Cerebellar cortex (tissue), 1 donor: ENCODE data around the gene RXFP3.
"Not testable (repeated sequence)": the region's sequence is repeated elsewhere in the genome, so short reads cannot be mapped to it uniquely, and the experiment has no call there.

Source experiments
- DNase-seq: peaks from one replicate; pipeline ENCODE4 v3.0.0-alpha.2; 2015; ENCODE audit warnings: low spot score

Gene RXFP3, protein sequence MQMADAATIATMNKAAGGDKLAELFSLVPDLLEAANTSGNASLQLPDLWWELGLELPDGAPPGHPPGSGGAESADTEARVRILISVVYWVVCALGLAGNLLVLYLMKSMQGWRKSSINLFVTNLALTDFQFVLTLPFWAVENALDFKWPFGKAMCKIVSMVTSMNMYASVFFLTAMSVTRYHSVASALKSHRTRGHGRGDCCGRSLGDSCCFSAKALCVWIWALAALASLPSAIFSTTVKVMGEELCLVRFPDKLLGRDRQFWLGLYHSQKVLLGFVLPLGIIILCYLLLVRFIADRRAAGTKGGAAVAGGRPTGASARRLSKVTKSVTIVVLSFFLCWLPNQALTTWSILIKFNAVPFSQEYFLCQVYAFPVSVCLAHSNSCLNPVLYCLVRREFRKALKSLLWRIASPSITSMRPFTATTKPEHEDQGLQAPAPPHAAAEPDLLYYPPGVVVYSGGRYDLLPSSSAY

GRCh38 chr5:33936381-33937016, at the start of gene RXFP3:
Gene RXFP3, plus strand, starts transcription at chr5:33936386. Its CDS starts 355 bp downstream, at chr5:33936741.
- no peak for DNase-seq

DNA sequence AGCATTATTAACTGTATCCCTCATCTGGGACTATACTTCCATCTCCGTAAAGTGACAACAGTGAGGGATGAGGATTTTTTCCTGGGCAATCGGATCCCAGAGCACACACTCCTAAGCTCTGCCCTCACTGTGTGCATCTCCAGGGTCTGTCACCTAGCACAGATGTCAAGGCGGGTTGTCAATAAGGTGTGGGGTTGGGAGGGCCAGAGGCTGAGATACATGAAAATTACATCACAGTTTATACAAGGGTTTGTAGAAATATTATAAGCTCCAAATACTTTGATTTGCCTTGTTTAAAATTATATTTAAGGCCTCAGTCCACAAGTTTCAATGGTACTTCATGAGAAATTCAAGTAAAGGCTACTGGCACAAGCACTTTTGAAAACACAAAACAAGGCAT, 48.9 kb upstream of the RXFP3 start:
- no peak for DNase-seq

DNA sequence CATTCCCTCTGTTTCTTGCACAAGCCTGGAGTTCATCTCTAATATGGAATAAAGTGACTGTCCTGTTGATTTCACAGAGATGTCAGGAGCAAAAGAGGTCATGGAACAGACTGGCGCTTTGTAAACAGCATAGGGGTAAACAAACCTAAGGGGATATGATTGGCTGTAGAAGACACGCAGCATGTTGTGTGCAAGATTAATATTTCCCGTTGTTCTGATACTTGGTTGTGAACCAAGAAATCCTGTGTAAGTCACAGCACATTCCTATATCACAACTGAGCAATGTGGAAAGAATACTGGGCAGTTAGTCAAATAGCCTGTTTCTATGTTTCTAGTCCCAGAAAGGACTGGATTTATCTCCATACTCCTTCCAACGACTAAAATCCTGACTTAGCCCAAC, 47.6 kb upstream of the RXFP3 start:
- DNase-seq, result no peak

DNA sequence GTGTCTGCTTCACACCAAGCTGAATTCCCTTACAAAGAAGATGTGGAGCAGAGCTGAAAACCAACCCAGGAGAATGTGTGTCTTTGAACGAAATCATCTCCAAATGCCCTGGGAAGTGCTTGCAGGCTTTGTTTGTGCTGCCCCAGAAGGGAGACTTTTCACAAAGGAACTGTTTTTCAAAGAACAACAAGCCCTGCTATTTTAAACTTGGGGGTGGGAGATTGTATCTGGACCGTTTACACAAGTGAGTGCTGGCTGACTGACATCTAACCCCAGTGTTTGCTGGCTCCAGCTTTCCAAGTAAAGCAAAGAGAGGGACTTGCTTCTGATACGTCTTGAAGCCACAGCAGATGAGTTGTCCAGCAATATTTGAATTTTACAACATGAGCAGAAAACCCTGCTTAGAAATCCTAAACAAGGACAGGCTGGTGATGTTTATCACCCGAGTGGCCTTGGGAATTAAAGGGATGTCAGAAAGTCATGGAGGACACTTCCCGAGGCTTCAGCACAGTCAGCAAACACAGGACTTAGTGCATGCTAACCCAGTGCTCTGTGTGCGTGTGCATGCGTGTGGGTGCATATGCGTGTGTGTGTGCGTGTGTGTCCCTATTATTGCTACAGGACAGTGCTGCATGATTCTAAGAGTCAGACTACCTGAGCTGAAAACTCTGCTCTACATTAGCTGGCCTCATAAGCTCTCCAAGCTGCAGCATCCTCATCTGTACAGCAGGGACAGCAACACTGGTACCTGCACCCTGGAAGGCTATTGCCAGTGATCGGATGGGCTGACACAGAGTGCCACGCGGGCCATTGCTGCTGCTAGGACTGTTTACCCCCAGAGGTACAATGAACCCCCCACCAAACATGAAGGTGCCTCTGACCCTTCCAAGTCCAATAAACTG, 45.8 kb upstream of the RXFP3 start:
- no peak for DNase-seq

DNA sequence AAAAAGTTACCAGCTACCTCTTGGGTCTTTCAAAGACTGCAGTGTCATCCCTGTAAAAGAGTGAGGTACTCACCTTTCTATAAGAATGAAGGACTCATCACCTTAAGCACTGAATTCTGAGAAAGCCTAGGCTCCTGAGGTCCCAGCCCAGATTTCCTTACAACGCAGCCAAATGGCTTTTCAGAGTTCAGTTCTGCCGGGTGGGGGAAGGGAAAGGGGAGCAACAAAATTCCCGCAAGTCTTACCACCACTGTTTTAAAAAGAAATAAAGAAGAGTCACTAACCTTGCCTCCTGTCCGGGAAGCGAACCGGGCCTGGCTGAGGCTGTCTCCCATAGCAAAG, 44.8 kb upstream of the RXFP3 start:
- no peak for DNase-seq

DNA sequence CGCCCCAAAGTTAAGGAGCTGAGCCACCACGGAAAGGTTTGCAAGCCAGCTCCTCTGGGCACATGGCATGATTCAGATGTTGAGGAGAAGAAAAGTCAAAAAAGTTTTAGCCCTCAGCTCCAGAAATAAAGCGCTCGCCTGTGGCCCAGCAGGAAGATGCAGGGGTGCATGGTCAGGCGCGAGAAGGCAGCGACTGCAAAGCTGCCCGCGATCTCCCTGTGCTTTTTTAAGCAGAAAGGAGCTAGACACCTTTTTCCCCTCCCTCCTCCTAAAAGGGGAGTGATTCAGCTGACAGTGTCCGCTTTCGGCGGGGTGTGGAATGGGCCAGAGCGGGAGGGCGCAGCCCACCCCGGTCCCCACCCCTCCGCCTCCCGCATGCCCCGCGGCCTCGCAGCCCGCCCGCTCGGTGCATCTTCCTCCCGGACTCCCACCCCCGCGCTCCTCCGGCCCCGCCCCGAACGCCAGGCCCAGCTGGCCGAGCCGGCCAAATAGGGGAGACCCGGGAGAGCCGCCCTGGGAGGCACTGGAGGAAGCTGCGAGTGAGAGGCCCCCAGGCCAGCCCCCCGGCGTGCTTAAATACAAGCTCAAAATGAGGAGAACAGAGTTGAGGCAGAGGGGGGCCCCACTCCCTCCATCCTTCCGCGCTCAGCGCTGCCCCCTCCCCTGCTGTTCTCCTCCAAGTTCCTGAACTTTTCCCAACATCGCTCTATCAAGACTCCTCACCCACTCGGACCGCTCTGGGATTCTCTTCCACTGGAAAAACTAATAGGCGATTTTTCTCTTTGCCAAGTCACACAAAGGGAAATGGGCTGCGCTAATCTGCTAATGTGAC, 44.2 kb upstream of the RXFP3 start, which contains the start of gene ADAMTS12:
Gene ADAMTS12 (minus strand): TSS at position 203 of the 832 bp plus-strand sequence. CDS start 134 bp downstream, at position 69.
- DNase-seq, result no peak

DNA sequence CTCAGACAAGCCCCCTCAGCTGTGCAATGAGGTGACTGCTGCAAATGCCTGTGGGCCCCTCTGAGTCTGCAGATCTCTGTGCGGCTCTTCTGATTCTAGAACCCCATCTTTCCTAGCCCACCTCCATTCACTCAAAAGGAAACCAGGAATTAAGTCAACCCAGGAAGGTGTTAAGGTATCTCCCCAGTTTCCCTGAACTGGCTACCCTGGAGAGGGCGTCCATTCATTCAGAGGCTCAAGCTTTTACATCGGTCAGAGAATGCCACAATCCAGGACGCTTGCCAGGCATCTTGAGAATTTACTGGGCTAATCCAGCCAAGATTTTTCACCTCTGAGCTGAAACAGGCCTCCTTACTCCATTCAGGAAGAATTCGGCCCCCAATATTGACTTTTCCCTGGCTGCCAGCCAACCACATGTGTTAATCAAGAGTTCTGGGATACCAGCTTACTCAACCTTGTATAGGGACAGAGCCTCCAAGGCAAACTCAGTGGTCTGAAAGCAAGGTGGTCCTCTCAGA, 43.5 kb upstream of the RXFP3 start:
- no peak for DNase-seq

GRCh38 chr5:33894566-33894965, 41.6 kb upstream of the RXFP3 start:
- DNase-seq, result no peak

DNA sequence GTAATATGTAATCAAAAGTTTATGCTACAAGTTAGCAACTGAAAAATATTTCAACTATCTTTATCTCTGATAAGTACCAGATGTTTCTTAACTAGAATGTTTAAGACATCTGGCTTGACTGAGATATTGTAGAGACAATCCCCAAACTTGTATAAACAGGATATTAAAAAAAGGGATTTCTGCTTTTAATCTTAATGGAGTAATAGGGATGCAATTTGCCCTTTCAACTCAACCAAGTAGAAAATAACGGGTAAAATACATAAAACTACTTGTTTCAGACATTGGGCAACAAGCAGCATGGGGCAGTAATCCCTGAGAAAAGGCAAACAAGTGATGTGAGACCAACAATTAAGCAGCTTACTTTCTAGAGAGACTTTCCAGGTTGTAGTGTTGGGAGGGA, 35.0 kb upstream of the RXFP3 start:
- DNase-seq, result no peak

DNA sequence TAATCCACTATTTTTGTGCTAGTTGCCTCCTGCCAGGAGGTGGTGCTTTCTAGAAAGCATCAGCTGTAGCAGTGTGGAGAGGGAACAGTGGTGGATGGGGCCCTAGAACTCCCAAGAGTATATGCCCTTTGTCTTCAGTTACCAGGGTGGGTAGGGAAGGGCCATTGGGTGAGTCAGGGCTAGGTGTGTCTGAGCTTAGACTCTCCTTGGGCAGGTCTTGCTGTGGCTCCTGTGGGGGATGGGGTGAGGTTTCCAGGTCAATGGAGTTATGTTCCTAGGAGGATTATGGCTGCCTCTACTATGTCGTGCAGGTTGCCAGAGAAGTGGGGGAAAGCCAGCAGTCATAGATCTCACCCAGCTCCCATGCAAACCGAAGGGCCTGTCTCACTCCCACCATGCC, 33.1 kb upstream of the RXFP3 start:
- no peak for DNase-seq

DNA sequence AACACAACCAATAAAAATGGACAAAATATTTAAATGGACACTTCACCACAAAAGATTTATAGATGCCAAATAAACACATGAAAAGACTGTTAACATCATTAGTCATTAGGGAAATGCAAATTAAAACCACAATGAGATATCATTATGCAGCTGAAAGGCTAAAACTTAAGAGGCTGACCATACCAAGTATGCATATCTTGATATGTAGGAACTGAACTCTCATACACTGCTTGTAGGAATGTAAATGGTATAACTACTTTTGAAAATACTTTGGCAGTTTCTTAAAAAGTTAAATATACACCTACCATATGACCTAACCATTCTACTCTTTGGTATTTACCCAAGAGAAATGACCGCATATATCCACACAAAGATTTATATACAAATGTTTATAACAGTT, 30.8 kb upstream of the RXFP3 start:
- no peak for DNase-seq

- not testable (repeated sequence) for DNase-seq
Measured at GRCh38 chr5:33906248-33906647, 29.9 kb upstream of the RXFP3 start.

DNA sequence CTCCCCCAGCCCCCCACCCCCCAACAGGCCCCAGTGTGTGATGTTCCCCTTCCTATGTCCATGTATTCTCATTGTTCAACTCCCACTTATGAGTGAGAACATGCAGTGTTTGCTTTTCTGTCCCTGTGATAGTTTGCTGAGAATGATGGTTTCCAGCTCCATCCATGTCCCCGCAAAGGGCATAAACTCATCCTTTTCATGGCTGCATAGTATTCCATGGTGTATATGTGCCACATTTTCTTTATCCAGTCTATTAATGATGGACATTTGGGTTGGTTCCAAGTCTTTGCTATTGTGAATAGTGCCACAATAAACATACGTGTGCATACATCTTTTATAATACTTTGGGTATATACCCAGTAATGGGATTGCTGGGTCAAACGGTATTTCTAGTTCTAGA, 21.3 kb upstream of the RXFP3 start:
- DNase-seq, result not testable (repeated sequence)

DNA sequence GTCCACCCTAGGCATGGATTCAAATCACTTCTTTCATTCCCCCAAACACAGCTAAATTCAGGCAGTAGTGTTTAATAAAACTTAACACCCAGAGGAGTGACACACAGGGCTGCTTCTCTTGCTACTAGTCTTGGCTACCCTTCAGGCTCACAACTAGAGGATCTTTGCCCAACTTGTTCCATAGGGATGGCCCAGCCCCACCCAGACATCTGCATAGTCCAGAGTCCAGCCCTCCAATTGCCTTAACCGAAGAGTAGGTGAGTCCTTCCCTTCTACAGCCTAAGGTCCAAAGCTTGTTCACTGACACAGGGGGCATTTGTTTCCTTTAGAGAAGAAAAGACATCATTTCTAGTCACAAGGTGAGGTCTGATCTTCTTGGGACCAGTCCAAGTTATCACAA, 15.2 kb upstream of the RXFP3 start:
- no peak for DNase-seq

DNA sequence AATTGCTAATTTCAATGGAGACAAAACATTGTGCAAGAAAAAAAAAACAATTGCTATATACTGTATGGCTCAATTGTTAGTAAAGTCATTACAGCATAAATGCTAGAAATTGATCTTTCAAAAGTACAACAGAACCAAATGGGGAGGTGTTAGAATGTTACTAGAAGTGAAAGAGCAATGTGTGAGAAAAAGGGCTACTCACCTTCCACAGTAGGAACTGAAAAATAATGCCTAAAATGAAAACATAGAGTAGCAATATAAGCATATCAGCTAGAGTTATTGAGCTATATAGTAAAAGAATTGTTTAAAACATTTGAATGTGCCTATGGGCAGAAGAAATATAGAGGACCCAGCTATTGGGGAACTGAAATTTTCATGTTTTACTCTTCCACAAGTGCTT, 10.9 kb upstream of the RXFP3 start:
- no peak for DNase-seq

DNA sequence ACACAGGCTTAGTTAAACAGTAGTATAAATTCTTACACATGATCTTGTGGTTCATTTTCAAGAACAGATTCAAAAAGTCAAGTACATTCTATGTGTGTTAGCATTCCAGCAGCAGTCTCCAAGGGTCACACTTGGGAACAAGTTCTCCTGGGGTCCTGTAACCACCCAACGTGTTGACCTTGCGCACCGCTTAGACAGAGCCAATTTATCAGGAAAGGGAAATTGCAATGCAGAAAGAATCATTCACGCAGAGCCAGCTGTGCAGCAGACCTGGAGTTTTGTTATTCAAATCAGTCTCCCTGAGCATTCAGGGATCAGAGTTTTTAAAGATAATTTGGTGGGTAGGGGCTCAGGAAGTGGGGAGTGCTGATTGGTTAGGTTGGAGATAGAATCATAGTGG, 8.5 kb upstream of the RXFP3 start:
- no peak for DNase-seq

GRCh38 chr5:33928283-33928682, 7.9 kb upstream of the RXFP3 start:
- DNase-seq, result no peak

- no peak for DNase-seq
Measured at GRCh38 chr5:33929925-33930690, 6.1 kb upstream of the RXFP3 start.

DNA sequence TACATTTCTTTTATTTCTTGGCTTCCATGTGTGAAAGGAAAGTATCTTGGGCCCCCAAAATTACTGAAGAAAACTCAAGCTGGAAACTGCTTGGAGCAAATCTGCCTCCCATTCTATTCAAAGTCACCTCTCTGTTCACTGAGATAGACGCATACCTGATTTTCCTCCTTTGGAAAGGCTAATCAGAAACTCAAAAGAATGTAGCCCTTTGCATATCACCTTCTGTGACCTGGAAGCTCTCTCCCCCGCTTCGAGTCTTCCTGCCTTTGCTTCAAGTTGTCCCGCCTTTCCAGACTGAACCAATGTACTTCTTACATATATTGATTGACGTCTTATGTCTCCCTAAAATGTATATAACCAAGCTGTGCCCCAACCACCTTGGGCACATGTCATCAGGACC, 5.0 kb upstream of the RXFP3 start:
- DNase-seq, result no peak

DNA sequence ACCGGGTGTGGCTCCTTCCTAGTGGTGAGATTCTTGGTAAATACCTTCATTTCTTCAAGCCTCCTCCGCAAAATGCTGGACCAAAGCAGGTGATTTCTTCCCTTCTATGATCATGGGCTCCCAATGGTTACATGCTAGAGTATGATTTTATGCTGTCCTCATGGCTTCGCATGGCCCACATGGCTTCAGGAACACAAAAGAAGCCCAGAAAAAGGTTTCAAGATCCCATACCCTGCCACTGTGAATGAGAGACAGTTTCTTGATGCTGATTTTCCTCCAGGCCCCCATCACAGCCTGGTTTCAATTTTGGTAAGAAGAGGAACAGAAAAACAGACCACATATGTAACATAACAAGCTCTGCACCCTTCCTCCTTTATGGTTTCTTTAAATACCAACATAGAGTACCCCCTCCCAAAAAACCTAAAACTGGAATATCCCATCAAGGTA, 2.4 kb upstream of the RXFP3 start:
- DNase-seq, result no peak

DNA sequence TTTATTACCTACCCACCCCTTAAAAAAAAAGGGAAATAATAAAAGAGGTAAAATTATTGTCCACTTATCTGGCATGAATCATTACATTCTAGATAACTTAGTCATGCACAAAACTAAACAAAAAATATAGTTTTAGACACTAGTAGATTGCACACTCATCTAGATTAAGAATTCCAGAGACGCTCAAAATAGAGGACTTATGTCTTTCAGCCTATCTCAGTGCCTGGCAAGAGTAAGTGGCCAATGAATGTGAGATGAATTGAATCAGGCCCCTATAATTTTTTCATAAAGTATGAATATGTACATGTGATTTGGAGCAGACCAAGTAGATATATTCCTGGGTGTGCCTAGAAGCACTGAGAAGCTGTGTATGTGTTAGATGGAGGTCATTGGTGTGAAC, 2.0 kb upstream of the RXFP3 start:
- DNase-seq, result no peak
